ENCODE measurements around the gene RNFT2.

The RNFT2 gene, protein sequence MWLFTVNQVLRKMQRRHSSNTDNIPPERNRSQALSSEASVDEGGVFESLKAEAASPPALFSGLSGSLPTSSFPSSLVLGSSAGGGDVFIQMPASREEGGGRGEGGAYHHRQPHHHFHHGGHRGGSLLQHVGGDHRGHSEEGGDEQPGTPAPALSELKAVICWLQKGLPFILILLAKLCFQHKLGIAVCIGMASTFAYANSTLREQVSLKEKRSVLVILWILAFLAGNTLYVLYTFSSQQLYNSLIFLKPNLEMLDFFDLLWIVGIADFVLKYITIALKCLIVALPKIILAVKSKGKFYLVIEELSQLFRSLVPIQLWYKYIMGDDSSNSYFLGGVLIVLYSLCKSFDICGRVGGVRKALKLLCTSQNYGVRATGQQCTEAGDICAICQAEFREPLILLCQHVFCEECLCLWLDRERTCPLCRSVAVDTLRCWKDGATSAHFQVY

DNA sequence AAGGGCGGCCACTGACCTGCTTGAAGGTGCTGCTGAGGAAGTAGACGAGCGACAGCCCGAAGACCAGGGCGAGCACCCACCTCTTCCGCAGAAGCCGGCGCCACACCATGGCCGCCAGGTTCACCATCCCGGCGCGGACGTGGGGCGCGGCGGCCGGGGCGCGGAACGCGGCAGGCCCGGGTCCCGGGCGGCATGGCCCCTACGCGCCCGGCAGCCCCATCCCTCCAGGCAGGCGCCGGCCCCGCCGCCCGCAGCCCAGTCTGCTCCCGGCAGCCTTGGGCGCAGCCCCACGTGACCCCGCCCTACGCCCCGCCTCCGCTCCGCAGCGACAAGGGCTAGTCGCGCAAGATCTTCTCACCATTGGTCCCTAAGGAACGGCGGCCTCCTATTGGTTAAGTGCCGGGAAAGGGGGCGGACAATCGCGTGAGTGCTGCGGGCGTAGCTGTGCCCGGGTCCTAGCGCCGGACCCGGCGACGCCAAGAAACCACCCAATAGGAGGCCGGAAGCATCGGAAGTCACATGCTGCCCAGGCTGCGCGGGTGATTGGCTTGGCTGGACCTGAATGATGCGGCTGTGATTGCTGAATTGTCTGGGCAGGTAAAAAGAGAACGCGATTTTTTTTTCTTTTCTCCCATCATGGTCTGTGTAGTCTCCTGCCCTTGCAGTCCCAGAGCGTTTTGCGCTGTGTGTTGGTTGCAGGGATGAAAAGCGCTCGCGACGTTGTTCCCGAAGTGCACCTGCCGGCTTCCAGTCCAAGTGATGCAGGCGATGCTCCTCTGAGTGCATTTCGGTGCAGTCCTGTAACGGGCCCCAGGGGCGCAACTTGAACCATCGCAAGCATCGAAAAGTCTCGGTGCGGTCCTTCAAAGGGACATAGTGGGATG lies at the start of gene RNFT2, which contains the start of gene SPRING1:
RNFT2 (plus strand) TSS at position 542 of the 884 bp plus-strand sequence. CDS start 2,183 bp downstream, outside the sequence.
SPRING1 (minus strand) TSS at position 296 of the 884 bp plus-strand sequence; CDS start at position 127, 169 bp downstream.
- DNase-seq = peak; percentile 99

DNA sequence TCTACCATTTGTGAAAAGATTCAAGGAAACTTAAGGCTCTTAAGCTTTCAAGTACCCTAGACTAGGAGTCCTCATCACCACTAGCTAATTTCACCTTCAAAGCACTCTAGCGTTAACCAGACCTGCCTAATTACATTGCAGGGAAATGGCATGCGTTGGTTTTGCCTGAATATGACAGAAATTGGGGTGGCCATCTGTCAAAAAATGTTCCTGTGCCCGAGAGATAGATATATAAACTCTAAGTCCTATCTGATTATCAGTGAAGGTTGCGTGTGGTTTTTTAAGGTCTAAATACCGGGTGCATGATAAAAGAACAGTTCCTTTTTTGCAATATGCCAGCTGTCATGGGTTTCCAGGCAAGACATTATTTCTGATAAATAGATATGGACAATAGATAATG lies 48.6 kb upstream of the RNFT2 start:
- no peak for DNase-seq

DNA sequence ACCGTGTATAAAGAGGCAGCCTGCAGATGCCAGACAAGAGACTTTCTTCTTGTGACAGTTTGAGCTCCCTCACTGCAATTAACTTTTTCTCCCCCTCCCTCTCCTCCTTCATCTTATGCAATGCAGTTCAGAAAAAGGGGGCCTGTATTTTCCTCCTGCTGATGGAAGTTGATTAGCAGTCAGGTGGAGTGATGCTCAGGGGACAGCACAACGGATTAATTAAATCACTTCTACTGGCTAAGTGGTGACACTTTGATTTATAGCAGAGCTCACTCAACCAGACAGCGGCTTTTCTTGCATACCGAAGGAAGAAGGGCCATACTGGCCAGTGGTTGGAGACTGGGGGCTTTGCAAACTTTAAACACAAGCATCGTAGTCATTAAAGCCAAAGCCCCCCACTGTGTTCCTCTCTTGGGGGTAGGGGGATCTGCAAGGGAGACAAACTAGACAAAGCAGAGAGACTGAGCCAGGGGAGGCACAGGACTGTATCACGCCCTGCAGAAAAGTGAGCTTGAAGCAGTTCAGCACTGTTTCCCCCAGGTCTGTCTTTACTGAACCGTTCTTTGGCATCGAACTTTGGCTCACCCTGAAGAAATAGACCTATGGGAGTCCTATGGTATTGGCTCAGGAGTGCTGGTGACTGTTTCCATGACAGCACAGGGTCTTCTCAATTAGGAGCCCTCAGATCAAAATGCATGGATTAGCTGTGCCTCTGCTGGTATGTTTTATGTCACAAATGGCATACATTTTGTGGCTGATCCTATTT lies 48.0 kb upstream of the RNFT2 start:
- DNase-seq = no peak

DNA sequence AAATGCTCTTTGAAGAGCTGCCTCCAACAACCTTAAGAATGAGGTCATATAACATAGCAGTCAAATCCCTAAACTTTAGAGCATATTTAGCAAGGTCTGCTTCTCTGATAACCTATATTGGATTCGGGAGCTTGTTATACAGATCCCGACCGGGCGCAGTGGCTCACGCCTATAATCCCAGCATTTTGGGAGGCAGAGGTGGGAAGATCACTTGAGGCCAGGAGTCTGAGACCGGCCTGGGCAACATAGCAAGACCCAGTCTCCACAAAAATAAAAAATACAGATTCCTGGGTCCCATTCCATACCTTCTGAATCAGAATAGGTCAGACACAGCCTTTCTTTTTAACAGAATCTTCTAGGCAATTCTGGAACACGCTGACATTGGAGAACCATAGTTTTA lies 46.9 kb upstream of the RNFT2 start:
- no peak for DNase-seq

DNA sequence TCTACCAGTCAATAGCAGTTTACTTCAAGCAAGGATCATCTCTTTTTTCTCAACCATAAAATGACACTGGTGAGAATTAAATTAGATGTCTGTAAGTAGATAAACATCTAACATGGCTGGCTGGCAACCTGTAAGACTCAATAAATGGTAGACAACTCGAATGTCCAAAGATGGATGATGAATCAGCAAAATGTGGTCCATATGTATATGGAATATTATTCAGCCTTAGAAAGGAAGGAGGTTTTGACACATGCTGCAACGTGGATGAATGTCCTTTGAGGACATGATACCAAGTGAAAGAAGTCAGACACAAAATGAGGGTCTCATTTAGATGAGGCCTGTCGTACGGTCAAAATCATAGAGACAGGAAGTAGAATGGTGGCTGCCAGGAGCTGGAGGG lies 46.5 kb upstream of the RNFT2 start:
- no peak for DNase-seq

DNA sequence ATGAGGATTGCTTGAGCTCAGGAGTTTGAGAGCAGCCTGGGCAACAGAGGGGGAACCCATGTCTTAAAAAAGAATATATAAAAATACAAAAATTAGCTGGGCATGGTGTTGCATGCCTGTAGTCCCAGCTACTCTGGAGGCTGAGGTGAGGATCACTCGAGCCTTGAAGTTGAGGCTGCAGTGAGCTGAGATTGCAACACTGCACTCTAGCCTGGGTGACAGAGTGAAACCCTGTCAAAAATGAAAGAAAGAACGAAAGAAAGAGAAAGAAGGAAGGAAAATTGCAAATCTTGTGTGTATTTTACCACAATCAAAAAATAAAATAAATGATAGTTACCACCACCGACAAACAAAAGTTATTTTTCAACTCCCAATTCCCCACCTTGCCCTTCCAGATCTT lies 45.5 kb upstream of the RNFT2 start:
- DNase-seq = no peak

DNA sequence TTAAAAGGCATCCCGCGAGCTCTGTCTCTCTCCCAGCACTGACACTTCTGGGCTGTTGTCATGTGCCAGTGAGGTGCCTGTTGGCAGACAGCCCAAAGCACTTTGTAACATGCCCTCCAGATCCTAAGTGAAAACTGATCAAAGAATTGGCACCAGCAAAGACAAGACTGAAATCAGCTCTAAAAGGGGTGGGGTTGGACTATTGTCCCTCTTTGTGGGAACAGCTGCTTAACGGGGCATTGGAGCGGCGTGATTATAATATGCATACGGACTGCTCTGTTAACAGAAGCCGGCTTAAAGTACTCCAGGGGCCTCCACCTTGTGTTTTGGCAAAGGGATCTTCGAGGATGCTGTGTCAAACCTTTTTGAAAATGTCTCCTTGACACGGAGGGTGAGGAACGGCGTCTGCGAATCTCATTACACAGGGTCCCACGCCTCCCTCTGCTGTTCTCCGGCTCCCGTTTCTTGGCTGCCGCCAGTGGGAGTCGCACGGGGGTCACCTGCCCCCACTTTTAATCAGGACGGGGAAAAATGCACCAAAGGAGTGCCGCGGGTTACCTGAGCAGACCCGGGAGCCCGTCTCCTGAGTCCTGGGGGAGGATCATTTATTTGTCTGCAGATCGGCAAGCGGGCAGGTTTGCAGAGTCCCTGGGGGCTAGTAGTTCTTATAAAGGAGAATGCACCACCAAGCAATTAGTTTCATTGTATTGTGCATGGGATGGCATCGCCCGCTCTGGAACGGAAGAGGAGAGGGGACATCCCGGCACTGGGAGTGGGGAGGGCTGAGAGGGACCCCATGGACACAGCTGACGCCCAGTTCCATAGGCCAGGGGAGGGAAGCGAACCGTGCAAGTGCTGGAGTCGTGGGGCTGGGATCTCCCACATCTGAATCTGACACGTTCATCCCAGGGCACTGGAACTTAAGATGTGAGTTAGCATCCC lies 44.6 kb upstream of the RNFT2 start:
- peak; percentile 93 for DNase-seq

DNA sequence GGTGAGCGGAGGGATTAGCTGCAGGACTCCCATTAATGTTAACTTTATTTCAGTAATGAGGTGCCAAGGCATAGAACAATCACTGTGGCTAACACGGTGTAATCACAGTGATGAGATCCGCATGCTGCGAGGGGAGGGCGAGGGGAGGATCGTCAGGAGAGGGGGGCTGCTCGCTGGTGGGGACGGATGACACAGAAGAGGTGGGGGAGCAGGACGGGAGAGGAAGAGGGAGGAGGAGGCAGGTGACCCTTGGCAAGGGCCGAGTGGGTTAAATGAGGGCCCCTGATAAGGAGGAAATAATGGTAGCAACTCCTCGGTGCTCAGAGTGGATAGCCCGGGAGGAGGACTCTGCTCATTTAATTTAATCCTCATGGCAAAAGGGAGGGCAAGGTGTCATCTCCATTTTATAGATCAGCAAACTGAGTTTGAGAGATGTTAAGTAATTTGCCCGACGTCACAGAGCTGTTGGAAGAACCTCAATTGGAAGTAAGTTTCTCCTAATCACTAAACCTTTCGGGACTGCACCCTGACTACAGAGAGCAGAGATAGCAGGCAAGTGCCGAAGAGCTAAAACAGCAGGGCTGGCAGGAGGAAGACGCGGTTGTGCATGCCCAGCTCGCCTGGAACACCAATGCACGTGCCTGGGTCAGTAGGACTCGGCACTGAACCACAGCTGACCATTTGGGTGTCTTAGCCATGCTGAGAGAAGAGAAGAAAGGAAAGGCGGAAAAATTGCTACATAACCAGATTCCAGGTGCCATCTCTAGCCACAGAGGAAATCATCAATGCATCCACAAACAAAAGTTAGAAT lies 43.3 kb upstream of the RNFT2 start:
- no peak for DNase-seq

DNA sequence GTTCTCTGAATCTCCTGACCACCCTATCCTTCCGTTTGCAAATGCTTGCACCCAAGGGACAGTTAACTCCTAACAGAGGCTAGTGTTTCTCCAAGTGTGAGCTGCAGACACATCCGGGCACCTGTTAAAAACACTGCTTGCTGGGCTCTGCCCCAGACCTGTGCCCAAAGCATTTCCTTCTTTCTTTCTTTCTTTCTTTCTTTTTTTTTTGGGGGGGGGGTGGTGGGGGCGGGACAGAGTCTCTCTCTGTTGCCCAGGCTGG lies 42.7 kb upstream of the RNFT2 start:
- DNase-seq = no peak

DNA sequence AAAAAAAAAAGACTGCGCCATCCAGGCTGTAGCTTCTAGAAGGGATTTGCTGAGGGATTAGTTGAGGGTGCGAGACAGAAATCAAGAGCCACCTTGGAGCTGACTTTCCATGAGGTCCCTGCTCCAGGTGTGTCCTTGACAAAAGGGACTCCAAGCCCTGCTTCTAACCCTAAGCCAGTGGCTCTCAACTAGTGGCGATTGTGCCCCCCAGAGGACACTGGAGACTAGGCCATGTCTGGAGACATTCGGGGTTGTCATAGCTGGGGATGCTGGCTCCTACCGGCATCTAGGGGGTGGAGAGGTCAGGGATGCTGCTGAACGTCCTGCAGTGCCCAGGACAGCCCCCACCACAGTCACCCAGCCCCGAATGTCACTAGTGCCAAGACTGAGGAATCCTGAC lies 40.8 kb upstream of the RNFT2 start:
- peak; percentile 38 for DNase-seq

DNA sequence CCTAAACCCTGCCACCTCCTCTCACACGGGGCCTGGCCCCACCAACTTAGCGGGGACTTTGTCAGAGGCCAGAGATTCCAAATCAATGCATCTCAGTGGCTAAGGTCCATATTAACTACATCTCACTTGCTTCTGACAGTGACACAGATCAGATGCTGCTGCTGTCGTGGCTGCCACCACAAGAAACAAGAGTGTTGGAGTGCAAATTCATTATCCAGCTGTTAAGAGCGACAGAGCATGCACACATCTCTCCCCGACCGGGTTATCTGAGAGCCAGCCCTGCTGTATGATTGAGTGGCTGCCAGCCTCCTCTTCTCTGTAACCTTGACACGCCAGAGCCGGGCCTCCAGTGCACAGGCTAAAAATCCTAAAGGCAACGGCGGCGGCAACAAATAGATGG lies 40.4 kb upstream of the RNFT2 start:
- peak; percentile 80 for DNase-seq

DNA sequence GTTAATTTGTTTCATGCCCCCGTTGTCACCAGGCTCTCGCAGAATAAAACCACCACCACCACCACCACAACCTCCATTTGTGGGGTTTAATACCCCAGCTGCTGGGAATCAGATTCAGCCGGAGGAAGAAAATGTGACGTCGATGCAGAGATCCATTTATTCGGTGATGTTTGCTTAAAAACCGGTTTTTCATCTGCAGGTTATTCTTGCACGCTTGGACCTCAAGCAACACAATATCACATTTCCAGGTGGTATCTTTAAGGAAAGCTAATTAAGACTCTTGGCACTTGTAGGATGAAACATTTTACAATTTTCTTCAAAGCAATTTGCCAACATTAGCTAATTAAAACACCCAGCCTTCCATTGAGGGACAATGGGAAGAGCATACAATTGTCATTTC lies 40.0 kb upstream of the RNFT2 start:
- peak; percentile 83 for DNase-seq

DNA sequence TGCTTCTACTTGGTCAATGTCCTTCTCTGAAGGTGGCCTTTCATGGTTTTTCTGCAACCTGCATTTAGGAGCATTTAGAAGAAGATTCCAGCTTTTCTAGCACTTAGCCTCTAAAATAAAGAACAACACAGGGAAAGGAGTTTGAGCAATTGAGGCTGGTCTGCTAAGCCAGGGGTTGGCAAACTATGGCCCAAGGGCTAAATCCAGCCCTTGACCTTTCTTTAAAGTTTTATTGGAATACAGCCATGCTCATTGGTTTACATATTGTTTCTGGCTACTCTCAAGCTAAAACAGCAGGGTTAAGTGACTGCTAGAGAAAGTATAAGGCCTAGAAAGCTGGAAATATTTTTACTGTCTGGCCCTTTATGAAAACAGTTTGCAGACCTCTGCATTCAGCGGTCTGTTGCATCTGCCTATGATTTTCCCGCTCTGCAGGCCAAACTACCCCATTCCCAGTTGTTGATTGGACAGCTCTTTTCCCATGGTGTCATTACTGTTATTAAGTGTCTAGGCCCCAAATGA lies 39.5 kb upstream of the RNFT2 start:
- DNase-seq = no peak

DNA sequence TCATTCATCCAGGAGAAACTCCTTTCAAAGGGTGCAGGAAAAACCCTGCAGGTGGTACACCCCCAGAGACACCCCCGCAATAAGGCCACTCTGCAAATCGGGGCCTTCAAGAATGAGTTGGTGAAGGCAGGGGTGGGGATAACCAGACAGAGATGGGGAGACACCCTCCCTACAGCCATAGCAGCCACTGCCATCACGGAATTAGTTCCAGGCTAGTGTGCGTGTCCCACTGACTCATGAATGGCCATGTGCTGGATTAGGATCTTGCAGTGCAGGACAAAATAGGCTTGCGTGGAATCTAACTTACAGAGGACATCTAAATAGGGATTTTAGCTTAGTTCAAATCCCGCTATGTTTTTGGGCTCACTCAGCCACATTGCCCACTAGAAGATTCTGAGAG lies 38.0 kb upstream of the RNFT2 start:
- no peak for DNase-seq

DNA sequence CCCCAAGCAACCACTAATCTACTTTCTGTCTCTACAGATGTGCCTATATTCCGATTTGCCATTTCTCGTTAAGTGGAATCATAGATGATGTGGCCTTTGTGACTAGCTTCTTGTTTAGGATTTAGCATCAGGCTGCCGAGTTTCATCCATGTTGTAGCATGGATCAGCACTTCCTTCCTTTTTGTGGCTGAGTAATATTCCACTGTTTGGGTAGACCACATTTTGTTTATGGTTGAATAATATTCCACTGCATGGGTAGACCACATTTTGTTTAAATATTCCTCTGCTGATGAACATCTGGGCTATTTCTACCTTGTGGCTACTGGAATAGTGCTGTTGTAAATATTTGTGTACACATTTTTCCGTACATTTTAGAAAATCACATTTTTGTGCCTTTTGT lies 36.7 kb upstream of the RNFT2 start:
- no peak for DNase-seq

DNA sequence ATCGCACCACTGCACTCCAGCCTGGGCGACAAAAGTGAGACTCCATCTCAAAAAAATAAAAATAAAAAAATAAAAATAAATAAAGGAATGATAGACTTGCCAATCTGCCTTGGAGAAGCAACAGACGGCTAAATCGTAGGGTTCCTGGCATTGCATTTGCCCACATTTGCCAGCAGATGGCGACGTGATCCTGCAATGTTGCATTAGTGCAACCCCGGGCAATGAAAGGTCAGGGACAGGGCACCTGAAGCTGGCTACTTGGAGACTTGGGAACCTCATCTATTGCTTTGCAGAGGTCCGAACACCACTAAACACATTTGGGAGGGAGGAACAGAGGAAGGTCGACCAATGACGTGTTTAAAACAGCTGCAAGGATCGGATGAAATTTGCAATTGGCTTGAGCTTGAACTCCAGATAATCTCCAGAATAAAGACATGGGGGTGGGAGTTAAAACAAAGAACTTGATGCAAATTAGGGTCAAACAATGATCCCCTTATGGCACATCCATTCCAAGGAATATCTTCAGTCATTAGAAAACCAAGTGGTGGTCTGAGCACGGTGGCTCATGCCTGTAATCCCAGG lies 34.8 kb upstream of the RNFT2 start:
- DNase-seq = peak; percentile 63

DNA sequence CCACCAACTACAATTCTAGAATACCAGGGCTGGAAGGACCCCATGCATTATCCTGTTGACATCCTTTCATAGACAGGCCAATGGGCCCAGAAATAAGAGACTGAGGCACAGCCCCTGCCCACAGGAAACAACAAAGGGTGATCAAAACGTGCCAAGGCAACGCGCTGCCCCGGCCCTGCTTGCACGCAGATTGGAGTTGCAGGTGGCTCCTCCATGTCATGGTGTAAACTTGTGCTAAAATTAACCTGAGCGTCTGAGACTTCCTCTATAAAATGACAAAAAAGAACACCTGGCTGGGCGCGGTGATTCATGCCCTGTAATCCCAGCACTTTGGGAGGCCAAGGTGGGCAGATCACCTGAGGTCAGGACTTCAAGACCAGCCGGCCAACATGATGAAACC lies 30.4 kb upstream of the RNFT2 start:
- no peak for DNase-seq

DNA sequence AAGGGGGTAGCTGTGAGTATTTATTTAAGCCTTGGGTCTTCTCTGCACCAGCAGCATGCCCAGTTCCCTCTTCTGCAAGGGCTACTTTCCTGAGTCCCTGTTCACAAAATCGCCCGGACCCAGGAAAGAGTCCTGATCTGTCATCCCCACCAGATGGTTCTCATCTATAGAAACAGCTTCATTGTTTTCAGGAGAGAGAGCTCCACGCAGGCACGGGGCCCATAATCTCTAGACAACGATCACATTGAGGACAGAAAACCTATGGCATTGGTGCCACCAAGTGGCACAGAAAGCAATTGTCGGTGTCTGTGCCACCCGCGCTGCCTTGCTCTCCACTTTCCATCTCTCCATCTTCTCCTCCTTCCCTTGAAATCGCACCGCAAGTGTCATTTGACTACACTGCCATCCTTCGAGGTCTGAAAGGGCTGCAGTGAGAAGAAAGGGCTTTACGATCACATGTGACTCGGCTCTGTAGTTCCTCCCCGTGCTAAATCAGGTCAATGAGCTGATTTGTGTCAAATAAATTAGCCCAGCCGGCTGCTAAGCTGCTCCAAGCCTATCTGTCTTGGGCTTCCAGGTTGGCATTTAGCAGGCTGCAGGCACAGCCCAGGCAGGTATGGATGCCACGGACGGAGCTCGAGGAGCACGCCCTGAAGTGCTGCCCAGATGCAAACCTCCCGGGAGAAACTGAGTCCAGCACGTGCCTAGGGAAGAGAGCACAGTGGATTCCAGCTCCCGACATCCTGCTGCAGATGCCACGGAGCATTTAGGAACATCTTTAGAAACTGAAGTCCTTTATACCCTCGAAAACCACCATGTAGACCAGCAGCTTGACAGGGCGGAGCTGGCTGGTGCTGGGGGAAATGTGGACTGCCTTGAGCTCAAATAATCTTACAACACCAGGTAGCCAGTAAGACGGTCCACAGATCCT lies 29.0 kb upstream of the RNFT2 start:
- DNase-seq = peak; percentile 85

DNA sequence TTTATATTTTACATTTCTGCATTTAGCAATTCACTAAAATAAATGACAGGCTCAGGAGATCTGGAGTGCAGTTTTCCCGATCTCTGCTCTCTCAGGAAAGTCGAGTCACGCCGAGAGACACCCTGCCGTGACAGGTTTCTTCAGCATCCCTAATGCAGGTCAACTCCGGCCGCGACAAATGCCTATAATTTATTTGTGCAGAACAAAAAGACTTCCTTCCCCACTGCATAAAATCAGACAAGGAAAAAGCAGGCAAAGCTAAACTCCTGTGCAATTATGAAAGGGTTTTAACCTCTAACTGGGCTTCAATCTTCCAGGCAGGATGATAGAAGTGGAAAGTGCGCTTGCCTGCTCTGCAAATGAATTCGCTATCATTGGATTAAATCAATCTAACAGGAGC lies 28.3 kb upstream of the RNFT2 start:
- no peak for DNase-seq
